Hematopoietic multipotent progenitor cell treated with erythropoietin and hydrocortisone succinate and interleukin-3 and kit ligand, for 8 days (in vitro differentiated cells): ENCODE data around the gene SMOC2.

Experiments used
- DNase-seq: peaks from one replicate; pipeline ENCODE4 v3.0.0-alpha.2; 2015

Gene SMOC2

GRCh38 chr6:168494726-168495125, 53.7 kb downstream of the SMOC2 start:
- DNase-seq = no peak

GRCh38 chr6:168495133-168495532, 54.1 kb downstream of the SMOC2 start:
- DNase-seq = no peak

- no peak for DNase-seq
Observed at GRCh38 chr6:168495636-168496035, 54.7 kb downstream of the SMOC2 start.

GRCh38 chr6:168496139-168496996, 55.4 kb downstream of the SMOC2 start:
- DNase-seq = no peak

- no peak for DNase-seq
Observed at GRCh38 chr6:168496997-168497331, 56.0 kb downstream of the SMOC2 start.

- no peak for DNase-seq
Observed at GRCh38 chr6:168497381-168497780, 56.4 kb downstream of the SMOC2 start.

GRCh38 chr6:168498161-168498843, 57.3 kb downstream of the SMOC2 start:
- DNase-seq = no peak

- no peak for DNase-seq
Observed at GRCh38 chr6:168499045-168499650, 58.2 kb downstream of the SMOC2 start.

GRCh38 chr6:168500519-168500918, 59.5 kb downstream of the SMOC2 start:
- DNase-seq = no peak

- DNase-seq = no peak
Observed at GRCh38 chr6:168501561-168501960, 60.6 kb downstream of the SMOC2 start.

- DNase-seq = no peak
Observed at GRCh38 chr6:168504366-168504765, 63.4 kb downstream of the SMOC2 start.

GRCh38 chr6:168506460-168506859, 65.5 kb downstream of the SMOC2 start:
- no peak for DNase-seq

- no peak for DNase-seq
Observed at GRCh38 chr6:168507297-168507696, 66.3 kb downstream of the SMOC2 start.

- no peak for DNase-seq
Observed at GRCh38 chr6:168507730-168508129, 66.7 kb downstream of the SMOC2 start.

- no peak for DNase-seq
Observed at GRCh38 chr6:168508903-168509302, 67.9 kb downstream of the SMOC2 start.

GRCh38 chr6:168513766-168514165, 72.8 kb downstream of the SMOC2 start:
- no peak for DNase-seq

- DNase-seq = no peak
Observed at GRCh38 chr6:168514216-168514615, 73.2 kb downstream of the SMOC2 start.

- no peak for DNase-seq
Observed at GRCh38 chr6:168515376-168515775, 74.4 kb downstream of the SMOC2 start.

- no peak for DNase-seq
Observed at GRCh38 chr6:168516944-168517741, 76.2 kb downstream of the SMOC2 start.

GRCh38 chr6:168517742-168518347, 76.9 kb downstream of the SMOC2 start:
- no peak for DNase-seq

GRCh38 chr6:168518348-168518745, 77.4 kb downstream of the SMOC2 start:
- DNase-seq = no peak

GRCh38 chr6:168518867-168519266, 77.9 kb downstream of the SMOC2 start:
- no peak for DNase-seq

GRCh38 chr6:168520233-168520632, 79.2 kb downstream of the SMOC2 start:
- DNase-seq = no peak
